HEK293T (cell line): Measurements from ENCODE around the gene MBD3L4.
"Not testable (repeated sequence)": the region's sequence is repeated elsewhere in the genome, so short reads cannot be mapped to it uniquely, and the experiment has no call there.

ENCODE experiments used
- ARNT ChIP-seq: fragments of 450-650 bp; IDR thresholded peaks from 2 replicates; pipeline ENCODE4 v1.6.1; 2017; ENCODE audit warnings: mild to moderate bottlenecking
- BHLHE40 ChIP-seq: fragments of 450-650 bp; IDR thresholded peaks from 2 replicates; pipeline ENCODE4 v1.6.1; 2016; ENCODE audit warnings: mild to moderate bottlenecking, moderate library complexity, borderline replicate concordance
- CTBP1 ChIP-seq: fragments of 450-650 bp; IDR thresholded peaks from 2 replicates; pipeline ENCODE4 v1.6.1; 2016; ENCODE audit warnings: borderline replicate concordance
- FOXA1 ChIP-seq: fragments of 450-650 bp; IDR thresholded peaks from 2 replicates; pipeline ENCODE4 v1.6.1; 2016; ENCODE audit warnings: mild to moderate bottlenecking
- FOXM1 ChIP-seq: fragments of 450-650 bp; IDR thresholded peaks from 2 replicates; pipeline ENCODE4 v1.6.1; 2017; ENCODE audit warnings: mild to moderate bottlenecking, borderline replicate concordance
- HDGF ChIP-seq: fragments of 450-650 bp; IDR thresholded peaks from 2 replicates; pipeline ENCODE4 v1.6.1; 2017; ENCODE audit warnings: antibody characterized with exemption, borderline replicate concordance
- L3MBTL2 ChIP-seq: fragments of 450-650 bp; conservative IDR thresholded peaks from 2 replicates; pipeline ENCODE4 v1.6.1; 2016; ENCODE audit warnings: mild to moderate bottlenecking
- SP1 ChIP-seq: fragments of 450-650 bp; IDR thresholded peaks from 2 replicates; pipeline ENCODE4 v1.6.1; 2017
- SUZ12 ChIP-seq: fragments of 450-650 bp; IDR thresholded peaks from 2 replicates; pipeline ENCODE4 v1.6.1; 2016; ENCODE audit warnings: mild to moderate bottlenecking
- TARDBP ChIP-seq: fragments of 450-650 bp; IDR thresholded peaks from 2 replicates; pipeline ENCODE4 v1.6.1; 2016

GRCh38 chr19:7054635-7055368, 14.8 kb upstream of the MBD3L4 start:
- not testable (repeated sequence) for TF ChIP-seq BHLHE40, SUZ12, SP1, FOXM1, TARDBP, HDGF, FOXA1, ARNT, CTBP1, L3MBTL2
